T-helper 1 cell treated with Interleukin-12 subunit alpha and Interleukin-12 subunit beta and Interleukin-4 antibody, amounts not matched to agents 30 ng/mL and 1 ng/mL, for 36 hours (primary cell): ENCODE data around the gene NTF3. TPM values are rescaled to one million over a fixed set of nuclear protein-coding genes. Genes with fewer than 3 reads are reported as not detected.
"Not testable (repeated sequence)": the region's sequence is repeated elsewhere in the genome, so short reads cannot be mapped to it uniquely, and the experiment has no call there.

Source experiments
- intact Hi-C: fragments of 100-400 bp; cut with micrococcal nuclease; formaldehyde crosslinking; loops from one replicate; pipeline ENCODE4 v1.15.1; 2024
- total RNA-seq: library from RNA; stranded (reverse); gene quantifications from 2 replicates; pipeline ENCODE4 v1.2.3, GENCODE V29; 2022

The NTF3 gene
- total RNA-seq, 1 donor from 2014 or later = not detected

DNA sequence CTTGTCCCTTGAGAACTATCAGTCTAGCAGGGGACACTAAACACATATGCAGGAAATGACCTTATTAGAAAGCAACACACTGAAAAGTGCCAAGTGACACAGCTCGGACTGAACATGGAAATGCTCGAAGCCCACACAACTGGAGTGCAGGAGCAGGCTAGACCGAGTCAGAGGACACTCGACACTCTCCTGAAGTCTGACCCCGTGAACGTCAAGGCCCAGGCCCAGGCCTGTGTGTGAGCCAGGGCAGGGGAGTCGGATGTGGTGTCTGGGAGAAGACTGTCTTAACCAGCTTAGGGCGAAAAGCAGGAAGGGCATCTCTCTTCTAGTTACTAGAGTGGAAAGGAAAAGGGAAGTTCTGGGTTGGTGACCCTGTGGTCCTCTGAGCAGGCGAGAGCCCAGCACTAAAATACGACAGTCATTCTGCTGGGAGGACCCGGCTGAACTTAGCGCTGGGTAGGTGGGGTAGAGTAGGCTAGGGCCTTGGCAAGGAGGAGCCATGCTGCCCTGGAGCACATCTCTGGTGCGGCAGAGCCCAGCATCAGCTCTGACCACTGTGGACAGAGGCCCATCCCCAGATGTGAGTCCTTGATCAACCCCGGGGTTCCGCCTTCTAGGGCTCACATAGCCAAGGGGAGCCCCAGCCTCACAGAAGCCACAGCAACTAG is 93.0 kb downstream of the NTF3 start:
- intact Hi-C loops = no loop called here

DNA sequence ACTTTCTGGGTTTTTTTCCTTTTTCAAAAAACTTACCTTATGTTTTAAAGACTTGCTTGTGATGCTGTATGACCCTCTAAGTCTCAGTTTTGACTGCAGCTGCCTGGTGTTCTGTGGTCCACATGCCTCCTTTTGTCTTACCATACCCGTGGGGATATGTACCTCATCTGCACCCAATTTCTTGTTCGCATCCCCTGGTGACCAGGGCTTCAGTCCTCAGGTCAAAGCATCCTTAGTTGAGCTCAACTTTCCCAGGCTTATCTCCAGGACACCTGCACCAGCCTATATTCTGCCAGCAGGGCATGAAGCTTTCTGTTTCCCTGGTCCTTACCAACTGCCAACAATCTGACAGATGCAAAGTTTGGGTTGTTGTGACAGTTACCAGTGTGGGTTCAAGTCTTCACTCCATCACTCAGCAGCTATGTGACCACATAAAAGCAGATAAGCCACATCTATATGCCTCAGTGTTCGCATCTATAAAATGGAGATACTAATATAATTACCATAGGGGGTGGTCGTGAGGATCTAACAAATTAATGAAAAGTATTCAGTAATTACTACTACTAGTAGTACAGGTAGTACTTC is 94.0 kb downstream of the NTF3 start:
- intact Hi-C loops = no loop called here

DNA sequence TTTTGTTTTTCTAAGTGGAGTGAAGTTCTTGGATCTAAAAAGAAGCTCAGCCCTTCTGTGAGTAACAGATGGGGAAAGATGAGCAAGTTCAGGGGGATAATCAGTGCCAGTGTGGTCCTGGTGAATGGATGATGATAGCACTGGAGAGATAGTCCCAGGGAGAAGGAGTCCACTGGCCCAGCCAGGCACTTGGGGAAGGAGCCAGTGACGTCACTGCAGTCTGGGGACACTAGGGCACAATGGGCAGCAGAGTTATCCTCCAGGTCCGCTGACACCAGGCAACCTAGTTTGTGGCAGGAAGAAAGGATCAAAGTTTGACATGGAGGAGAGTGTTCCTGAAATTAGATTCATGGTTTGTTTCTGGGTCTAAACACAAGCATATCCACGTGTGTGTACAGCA is 101.5 kb downstream of the NTF3 start:
- intact Hi-C loops = no loop called here

DNA sequence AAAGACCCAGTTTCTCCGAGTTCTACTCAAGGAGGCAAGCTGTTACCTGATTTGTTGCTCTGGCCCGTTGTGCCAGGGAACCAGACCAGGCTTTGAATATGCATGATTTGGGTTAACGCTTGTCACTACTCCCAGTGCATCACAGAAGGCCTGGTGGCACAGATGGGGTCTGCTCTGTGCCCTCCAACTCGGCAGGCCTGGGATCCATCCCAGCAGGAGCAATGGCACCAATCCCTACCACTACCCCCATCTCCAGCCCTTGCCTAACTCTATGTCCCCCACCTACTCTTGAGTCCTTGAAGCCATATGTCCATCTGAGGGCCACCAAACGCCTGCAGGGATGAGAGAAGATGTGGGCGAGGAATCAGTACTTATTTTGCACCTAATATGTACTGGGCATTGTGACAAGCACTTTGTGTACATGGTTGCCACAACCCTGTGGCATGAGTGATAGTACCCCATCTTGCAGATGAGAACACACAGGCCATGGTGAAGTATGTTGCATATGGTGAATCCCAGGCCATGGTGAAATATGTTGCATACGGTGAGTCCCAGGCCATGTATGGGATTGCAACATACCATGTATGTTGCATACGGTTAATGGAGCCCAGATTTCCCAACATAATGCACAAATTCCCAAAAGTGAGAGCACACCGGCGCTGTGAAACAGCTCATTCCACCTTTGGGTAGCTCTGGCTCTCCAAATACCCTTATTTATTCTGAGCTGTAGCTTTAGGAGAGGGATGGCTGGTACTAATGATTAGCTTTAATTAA is 102.7 kb downstream of the NTF3 start:
- intact Hi-C loops = no loop called here

DNA sequence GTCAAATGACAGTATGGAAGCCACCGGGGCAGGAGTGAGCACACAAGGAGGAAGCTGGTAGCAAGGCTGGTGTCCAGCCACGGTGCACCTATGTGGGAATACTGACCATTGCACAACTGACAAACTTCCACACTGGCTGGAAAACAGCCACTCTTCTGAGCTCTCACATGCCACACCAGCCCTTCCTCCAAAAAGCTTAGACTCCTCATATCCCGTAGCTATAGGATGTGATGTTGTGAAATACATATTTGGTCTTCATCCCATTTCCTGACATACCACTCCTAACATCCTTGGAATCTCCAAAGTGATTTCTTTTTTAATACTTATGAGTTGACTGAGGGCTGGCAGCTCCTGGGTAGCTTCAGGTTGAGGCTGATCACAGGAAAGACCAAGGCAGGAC is 103.6 kb downstream of the NTF3 start:
- intact Hi-C loops = no loop called here

DNA sequence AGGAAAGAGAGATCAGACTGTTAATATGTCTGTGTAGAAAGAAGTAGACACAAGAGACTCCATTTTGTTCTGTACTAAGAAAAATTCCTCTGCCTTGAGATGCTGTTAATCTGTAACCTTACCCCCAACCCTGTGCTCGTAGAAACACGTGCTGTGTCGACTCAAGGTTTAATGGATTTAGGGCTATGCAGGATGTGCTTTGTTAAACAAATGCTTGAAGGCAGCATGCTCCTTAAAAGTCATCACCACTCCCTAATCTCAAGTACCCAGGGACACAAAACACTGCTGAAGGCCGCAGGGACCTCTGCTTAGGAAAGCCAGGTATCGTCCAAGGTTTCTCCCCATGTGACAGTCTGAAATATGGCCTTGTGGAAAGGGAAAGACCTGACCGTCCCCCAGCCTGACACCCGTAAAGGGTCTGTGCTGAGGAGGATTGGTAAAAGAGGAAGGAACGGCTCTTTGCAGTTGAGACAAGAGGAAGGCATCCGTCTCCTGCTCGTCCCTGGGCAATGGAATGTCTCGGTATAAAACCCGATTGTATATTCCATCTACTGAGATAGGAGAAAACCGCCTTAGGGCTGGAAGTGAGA is 105.2 kb downstream of the NTF3 start:
- intact Hi-C loops = not testable (repeated sequence)

DNA sequence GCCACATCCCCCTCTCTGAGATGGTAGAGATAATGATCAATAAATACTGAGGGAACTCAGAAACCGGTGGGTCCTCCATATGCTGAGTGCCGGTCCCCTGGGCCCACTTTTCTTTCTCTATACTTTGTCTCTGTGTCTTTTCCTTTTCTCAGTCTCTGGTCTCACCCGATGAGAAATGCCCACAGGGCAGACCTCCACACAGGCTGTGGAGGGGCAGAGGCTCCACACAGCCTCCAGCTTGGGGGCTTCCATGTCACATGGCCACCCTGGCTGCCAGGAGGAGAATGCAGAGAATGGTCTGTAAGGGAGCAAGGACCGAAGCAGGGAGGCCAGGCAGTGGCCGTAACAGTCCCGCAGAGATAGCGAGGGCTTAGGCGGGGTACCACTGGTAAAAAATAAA is 105.9 kb downstream of the NTF3 start:
- intact Hi-C loops = no loop called here
